Measurements from ENCODE around the gene LIPM.

GRCh38 chr10:88841316-88842111 lies 39.0 kb downstream of the LIPM start:
- no peak for TF ChIP-seq CTCF (IDR thresholded peaks at IDR 0.05; ENCODE audit: low read length)
- no peak for TF ChIP-seq EZH2 (optimal IDR thresholded peaks at IDR 0.05; ENCODE audit: low read depth, low read length)
- no peak for TF ChIP-seq EZH2phosphoT487 (IDR thresholded peaks at IDR 0.05; ENCODE audit: low read length)
